ENCODE measurements around the gene TRPM8.
"Not testable (repeated sequence)": the region's sequence is repeated elsewhere in the genome, so short reads cannot be mapped to it uniquely, and the experiment has no call there.

Gene TRPM8

DNA sequence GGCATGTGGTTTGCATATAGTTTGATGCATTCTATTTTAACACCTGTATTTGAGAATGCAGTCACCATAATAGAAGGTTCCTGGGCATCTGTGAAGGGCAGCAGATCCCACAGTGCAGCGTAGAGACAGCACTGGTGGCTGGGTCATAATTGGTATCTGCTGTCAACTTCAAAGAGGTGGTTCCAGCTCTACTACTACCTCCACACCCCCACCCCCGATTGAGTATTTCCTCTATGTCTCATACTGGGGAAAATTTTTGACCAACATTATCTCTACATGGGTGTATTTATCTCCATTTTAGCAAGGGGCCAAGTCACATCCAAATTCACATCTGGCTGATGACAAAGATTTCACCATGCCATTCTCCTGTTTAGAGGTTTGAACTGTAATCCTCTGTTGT is 43.0 kb downstream of the TRPM8 start:
- no peak for TF ChIP-seq BACH2 (CRISPR knock-in tag; IDR thresholded peaks at IDR 0.05; ENCODE audit: borderline replicate concordance)
- no peak for TF ChIP-seq ZFP3 (CRISPR knock-in tag; IDR thresholded peaks at IDR 0.05)
- TF ChIP-seq SNAI2 (CRISPR knock-in tag; IDR thresholded peaks at IDR 0.05), result no peak
- TF ChIP-seq ARNTL (CRISPR knock-in tag; IDR thresholded peaks at IDR 0.05; ENCODE audit: borderline replicate concordance, low read depth), result no peak
- TF ChIP-seq, protein P1, sequence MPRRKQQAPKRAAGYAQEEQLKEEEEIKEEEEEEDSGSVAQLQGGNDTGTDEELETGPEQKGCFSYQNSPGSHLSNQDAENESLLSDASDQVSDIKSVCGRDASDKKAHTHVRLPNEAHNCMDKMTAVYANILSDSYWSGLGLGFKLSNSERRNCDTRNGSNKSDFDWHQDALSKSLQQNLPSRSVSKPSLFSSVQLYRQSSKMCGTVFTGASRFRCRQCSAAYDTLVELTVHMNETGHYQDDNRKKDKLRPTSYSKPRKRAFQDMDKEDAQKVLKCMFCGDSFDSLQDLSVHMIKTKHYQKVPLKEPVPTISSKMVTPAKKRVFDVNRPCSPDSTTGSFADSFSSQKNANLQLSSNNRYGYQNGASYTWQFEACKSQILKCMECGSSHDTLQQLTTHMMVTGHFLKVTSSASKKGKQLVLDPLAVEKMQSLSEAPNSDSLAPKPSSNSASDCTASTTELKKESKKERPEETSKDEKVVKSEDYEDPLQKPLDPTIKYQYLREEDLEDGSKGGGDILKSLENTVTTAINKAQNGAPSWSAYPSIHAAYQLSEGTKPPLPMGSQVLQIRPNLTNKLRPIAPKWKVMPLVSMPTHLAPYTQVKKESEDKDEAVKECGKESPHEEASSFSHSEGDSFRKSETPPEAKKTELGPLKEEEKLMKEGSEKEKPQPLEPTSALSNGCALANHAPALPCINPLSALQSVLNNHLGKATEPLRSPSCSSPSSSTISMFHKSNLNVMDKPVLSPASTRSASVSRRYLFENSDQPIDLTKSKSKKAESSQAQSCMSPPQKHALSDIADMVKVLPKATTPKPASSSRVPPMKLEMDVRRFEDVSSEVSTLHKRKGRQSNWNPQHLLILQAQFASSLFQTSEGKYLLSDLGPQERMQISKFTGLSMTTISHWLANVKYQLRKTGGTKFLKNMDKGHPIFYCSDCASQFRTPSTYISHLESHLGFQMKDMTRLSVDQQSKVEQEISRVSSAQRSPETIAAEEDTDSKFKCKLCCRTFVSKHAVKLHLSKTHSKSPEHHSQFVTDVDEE (CRISPR knock-in tag; IDR thresholded peaks at IDR 0.05), result no peak
- TF ChIP-seq, protein P2, sequence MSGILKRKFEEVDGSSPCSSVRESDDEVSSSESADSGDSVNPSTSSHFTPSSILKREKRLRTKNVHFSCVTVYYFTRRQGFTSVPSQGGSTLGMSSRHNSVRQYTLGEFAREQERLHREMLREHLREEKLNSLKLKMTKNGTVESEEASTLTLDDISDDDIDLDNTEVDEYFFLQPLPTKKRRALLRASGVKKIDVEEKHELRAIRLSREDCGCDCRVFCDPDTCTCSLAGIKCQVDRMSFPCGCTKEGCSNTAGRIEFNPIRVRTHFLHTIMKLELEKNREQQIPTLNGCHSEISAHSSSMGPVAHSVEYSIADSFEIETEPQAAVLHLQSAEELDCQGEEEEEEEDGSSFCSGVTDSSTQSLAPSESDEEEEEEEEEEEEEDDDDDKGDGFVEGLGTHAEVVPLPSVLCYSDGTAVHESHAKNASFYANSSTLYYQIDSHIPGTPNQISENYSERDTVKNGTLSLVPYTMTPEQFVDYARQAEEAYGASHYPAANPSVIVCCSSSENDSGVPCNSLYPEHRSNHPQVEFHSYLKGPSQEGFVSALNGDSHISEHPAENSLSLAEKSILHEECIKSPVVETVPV (CRISPR knock-in tag; IDR thresholded peaks at IDR 0.05), result no peak
- ATAC-seq, result no peak

DNA sequence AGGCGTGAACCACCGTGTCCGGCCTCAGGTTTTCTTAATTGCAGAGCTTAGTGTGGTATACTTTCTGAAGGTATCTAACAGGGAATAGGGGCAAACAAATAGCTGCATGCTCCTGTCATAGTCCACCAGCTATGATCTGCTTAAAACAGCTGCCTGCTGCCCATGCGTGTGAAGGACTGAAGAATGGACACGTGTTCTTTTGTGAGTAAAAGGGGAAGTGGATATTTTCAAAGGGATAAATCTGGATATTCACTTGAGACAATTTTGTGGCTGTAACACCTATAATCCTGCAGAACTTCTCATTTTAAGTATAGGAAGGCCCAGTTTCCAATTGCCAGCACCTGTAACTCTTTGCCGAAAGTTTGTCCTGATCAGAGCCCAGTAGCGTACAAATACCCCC is 44.7 kb downstream of the TRPM8 start:
- ATAC-seq, result no peak
- TF ChIP-seq PPARA (CRISPR knock-in tag; IDR thresholded peaks at IDR 0.05; ENCODE audit: borderline replicate concordance), result no peak

DNA sequence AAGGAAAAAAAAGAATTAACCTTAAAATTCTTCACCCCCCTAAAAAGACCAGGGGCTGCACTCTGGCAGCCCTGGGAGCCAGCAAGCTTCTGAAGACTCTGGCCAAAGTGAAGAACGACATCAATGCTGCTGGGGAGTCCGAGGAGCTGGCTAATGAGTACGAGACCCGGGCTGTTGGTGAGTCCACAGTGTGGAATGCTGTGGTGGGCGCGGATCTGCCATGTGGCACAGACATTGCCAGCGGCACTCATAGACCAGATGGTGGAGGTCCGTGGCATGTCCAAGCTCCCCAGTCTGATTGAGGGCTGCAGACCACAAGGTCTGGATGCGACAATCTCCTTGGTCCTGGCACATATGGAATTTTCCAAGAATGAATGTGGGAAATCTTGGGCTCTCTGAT is 47.4 kb downstream of the TRPM8 start:
- no peak for TF ChIP-seq ZNF8 (CRISPR knock-in tag; IDR thresholded peaks at IDR 0.05)
- TF ChIP-seq, protein P3, sequence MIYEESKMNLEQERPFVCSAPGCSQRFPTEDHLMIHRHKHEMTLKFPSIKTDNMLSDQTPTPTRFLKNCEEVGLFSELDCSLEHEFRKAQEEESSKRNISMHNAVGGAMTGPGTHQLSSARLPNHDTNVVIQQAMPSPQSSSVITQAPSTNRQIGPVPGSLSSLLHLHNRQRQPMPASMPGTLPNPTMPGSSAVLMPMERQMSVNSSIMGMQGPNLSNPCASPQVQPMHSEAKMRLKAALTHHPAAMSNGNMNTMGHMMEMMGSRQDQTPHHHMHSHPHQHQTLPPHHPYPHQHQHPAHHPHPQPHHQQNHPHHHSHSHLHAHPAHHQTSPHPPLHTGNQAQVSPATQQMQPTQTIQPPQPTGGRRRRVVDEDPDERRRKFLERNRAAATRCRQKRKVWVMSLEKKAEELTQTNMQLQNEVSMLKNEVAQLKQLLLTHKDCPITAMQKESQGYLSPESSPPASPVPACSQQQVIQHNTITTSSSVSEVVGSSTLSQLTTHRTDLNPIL (CRISPR knock-in tag; IDR thresholded peaks at IDR 0.05; ENCODE audit: low read depth), result no peak
- no peak for TF ChIP-seq RARB (CRISPR knock-in tag; IDR thresholded peaks at IDR 0.05)
- TF ChIP-seq ZFP30 (CRISPR knock-in tag; IDR thresholded peaks at IDR 0.05), result no peak
- TF ChIP-seq, protein P4, sequence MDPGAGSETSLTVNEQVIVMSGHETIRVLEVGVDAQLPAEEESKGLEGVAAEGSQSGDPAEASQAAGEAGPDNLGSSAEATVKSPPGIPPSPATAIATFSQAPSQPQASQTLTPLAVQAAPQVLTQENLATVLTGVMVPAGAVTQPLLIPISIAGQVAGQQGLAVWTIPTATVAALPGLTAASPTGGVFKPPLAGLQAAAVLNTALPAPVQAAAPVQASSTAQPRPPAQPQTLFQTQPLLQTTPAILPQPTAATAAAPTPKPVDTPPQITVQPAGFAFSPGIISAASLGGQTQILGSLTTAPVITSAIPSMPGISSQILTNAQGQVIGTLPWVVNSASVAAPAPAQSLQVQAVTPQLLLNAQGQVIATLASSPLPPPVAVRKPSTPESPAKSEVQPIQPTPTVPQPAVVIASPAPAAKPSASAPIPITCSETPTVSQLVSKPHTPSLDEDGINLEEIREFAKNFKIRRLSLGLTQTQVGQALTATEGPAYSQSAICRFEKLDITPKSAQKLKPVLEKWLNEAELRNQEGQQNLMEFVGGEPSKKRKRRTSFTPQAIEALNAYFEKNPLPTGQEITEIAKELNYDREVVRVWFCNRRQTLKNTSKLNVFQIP (CRISPR knock-in tag; IDR thresholded peaks at IDR 0.05; ENCODE audit: borderline replicate concordance, low read depth), result no peak
- no peak for TF ChIP-seq PPARA (CRISPR knock-in tag; IDR thresholded peaks at IDR 0.05; ENCODE audit: borderline replicate concordance)

DNA sequence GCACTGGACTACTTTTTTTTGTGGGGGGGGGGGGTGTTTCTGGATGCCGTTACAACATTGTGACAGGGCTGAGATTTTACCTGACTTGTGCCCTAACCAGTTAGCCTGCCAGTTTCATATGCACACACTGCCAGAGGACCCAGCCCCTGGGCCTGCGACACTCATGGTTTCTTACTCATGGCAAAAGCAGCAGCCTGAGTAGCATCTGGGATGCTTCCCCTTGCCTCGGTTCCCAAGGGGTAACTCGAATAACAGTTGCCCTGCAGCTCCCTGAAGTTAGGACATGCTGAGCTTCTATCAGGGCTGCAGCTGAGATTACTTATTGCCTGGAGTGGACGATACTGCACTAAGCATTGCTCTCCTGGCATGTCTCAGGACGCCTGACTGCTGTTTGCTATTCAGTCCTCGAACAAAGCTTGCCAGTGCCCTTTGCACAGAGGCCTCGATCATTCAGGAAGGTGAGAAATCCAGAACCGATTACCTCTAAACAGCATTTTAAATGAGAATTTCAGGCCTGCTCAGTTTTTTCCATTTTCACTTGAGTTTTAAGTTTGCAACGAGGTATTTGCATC is 47.9 kb downstream of the TRPM8 start:
- TF ChIP-seq, protein P2 (CRISPR knock-in tag; IDR thresholded peaks at IDR 0.05), result no peak
- TF ChIP-seq ZFP3 (CRISPR knock-in tag; IDR thresholded peaks at IDR 0.05) (no peak), ZFP30 (CRISPR knock-in tag; IDR thresholded peaks at IDR 0.05) (no peak), ZC3H10 (CRISPR knock-in tag; IDR thresholded peaks at IDR 0.05) (no peak), GLIS3 (CRISPR knock-in tag; IDR thresholded peaks at IDR 0.05) (no peak), ESRRG (CRISPR knock-in tag; IDR thresholded peaks at IDR 0.05) (no peak), ARNTL (CRISPR knock-in tag; IDR thresholded peaks at IDR 0.05; ENCODE audit: borderline replicate concordance, low read depth) (no peak), OSR1 (CRISPR knock-in tag; IDR thresholded peaks at IDR 0.05) (no peak), ZNF565 (CRISPR knock-in tag; conservative IDR thresholded peaks at IDR 0.05; ENCODE audit: low read depth) (no peak), SNAI2 (CRISPR knock-in tag; IDR thresholded peaks at IDR 0.05) (no peak), BACH2 (CRISPR knock-in tag; IDR thresholded peaks at IDR 0.05; ENCODE audit: borderline replicate concordance) (no peak), ZNF8 (CRISPR knock-in tag; IDR thresholded peaks at IDR 0.05) (no peak)
- TF ChIP-seq, protein P5, sequence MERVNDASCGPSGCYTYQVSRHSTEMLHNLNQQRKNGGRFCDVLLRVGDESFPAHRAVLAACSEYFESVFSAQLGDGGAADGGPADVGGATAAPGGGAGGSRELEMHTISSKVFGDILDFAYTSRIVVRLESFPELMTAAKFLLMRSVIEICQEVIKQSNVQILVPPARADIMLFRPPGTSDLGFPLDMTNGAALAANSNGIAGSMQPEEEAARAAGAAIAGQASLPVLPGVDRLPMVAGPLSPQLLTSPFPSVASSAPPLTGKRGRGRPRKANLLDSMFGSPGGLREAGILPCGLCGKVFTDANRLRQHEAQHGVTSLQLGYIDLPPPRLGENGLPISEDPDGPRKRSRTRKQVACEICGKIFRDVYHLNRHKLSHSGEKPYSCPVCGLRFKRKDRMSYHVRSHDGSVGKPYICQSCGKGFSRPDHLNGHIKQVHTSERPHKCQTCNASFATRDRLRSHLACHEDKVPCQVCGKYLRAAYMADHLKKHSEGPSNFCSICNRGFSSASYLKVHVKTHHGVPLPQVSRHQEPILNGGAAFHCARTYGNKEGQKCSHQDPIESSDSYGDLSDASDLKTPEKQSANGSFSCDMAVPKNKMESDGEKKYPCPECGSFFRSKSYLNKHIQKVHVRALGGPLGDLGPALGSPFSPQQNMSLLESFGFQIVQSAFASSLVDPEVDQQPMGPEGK (CRISPR knock-in tag; IDR thresholded peaks at IDR 0.05; ENCODE audit: borderline replicate concordance), result no peak
- TF ChIP-seq, protein P4 (CRISPR knock-in tag; IDR thresholded peaks at IDR 0.05; ENCODE audit: borderline replicate concordance, low read depth), result no peak
- no peak for ATAC-seq

More for the DNA sequence above, 47.4 kb downstream of the TRPM8 start:
- no peak; the same call in 2 of the 3 replicates for ATAC-seq

DNA sequence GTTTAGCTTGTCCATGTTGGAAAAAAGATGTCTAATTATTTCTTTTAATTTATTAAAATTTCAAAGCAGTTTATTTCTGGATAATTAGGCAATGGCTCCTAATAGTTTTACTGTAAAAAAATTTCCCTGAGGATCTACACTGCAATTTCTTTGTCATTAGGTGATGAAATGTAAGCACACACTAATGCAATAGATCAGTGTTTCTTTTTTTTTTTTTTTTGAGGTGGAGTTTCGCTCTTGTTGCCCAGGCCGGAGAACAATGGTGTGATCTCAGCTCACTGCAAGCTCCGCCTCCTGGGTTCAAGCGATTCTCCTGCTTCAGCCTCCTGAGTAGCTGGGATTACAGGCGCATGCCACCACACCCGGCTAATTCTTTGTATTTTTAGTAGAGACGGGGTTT is 48.5 kb downstream of the TRPM8 start:
- not testable (repeated sequence) for ATAC-seq
